Measurements from ENCODE around the gene TSPAN33. TPM values are rescaled to one million over a fixed set of nuclear protein-coding genes. Genes with fewer than 3 reads are reported as not detected.

TSPAN33 gene
- total RNA-seq, 1 experiment from 2014 or later = 12.4 TPM

GRCh38 chr7:129149511-129149910, 5.0 kb downstream of the TSPAN33 start:
- CTCF ChIA-PET = no interaction called here
- Mint-ChIP-seq H3K9me3 (ENCODE audit: low read depth, unreplicated experiment) (no peaks in the 10 kb centered on the region), H3K36me3 (ENCODE audit: insufficient read depth, unreplicated experiment) (peaks cover 1% of the 10 kb centered on the region), H3K4me3 (ENCODE audit: low read depth, unreplicated experiment) (no peak overlapping the region), H3K27ac (ENCODE audit: unreplicated experiment) (no peak overlapping the region), H3K27me3 (ENCODE audit: unreplicated experiment) (no peaks in the 10 kb centered on the region), H3K4me1 (ENCODE audit: low read depth, unreplicated experiment) (no peaks in the 10 kb centered on the region)
- BruUV-seq (replicated peaks) = no TSS peak
- intact Hi-C loops (cut with micrococcal nuclease; ENCODE audit: unreplicated experiment) = no loop called here
- no peak for TF ChIP-seq CTCF (IDR thresholded peaks at IDR 0.05; ENCODE audit: unreplicated experiment)
- DNase-seq = no peak

GRCh38 chr7:129150199-129150996, 5.9 kb downstream of the TSPAN33 start:
- CTCF ChIA-PET = interaction anchor here (0.5 to 1.3 kb wide), 3 partner anchors 13 to 67 kb away, joined by 3 read pairs; no protein-coding TSS in a partner anchor

GRCh38 chr7:129157651-129158050, 13.1 kb downstream of the TSPAN33 start:
- H3K9me3 Mint-ChIP-seq (ENCODE audit: low read depth, unreplicated experiment) = no peaks in the 10 kb centered on the region
- no peaks in the 10 kb centered on the region for H3K4me1 Mint-ChIP-seq (ENCODE audit: low read depth, unreplicated experiment)
- H3K27me3 Mint-ChIP-seq (ENCODE audit: unreplicated experiment) = no peaks in the 10 kb centered on the region
- H3K4me3 Mint-ChIP-seq (ENCODE audit: low read depth, unreplicated experiment) = no peak overlapping the region
- H3K27ac Mint-ChIP-seq (ENCODE audit: unreplicated experiment) = no peak overlapping the region
- no peak for TF ChIP-seq CTCF (IDR thresholded peaks at IDR 0.05; ENCODE audit: unreplicated experiment)
- intact Hi-C loops (cut with micrococcal nuclease; ENCODE audit: unreplicated experiment) = no loop called here
- CTCF ChIA-PET = no interaction called here
- no peak for DNase-seq
- no TSS peak for BruUV-seq (replicated peaks)
- no peaks in the 10 kb centered on the region for H3K36me3 Mint-ChIP-seq (ENCODE audit: insufficient read depth, unreplicated experiment)

More at GRCh38 chr7:129150199-129150996, 5.9 kb downstream of the TSPAN33 start:
- no peak for DNase-seq
- H3K27me3 Mint-ChIP-seq (ENCODE audit: unreplicated experiment) = no peaks in the 10 kb centered on the region
- no peak for TF ChIP-seq CTCF (IDR thresholded peaks at IDR 0.05; ENCODE audit: unreplicated experiment)
- H3K27ac Mint-ChIP-seq (ENCODE audit: unreplicated experiment) = no peak overlapping the region
- no peaks in the 10 kb centered on the region for H3K4me1 Mint-ChIP-seq (ENCODE audit: low read depth, unreplicated experiment)
- intact Hi-C loops (cut with micrococcal nuclease; ENCODE audit: unreplicated experiment) = no loop called here
- BruUV-seq (replicated peaks) = no TSS peak
- no peaks in the 10 kb centered on the region for H3K9me3 Mint-ChIP-seq (ENCODE audit: low read depth, unreplicated experiment)
- H3K4me3 Mint-ChIP-seq (ENCODE audit: low read depth, unreplicated experiment) = no peak overlapping the region
- H3K36me3 Mint-ChIP-seq (ENCODE audit: insufficient read depth, unreplicated experiment) = no peaks in the 10 kb centered on the region

- Mint-ChIP-seq H3K4me1 (ENCODE audit: low read depth, unreplicated experiment) (no peaks in the 10 kb centered on the region), H3K4me3 (ENCODE audit: low read depth, unreplicated experiment) (no peak overlapping the region), H3K36me3 (ENCODE audit: insufficient read depth, unreplicated experiment) (no peaks in the 10 kb centered on the region), H3K27ac (ENCODE audit: unreplicated experiment) (no peak overlapping the region), H3K9me3 (ENCODE audit: low read depth, unreplicated experiment) (no peaks in the 10 kb centered on the region), H3K27me3 (ENCODE audit: unreplicated experiment) (no peaks in the 10 kb centered on the region)
- no TSS peak for BruUV-seq (replicated peaks)
- no peak for TF ChIP-seq CTCF (IDR thresholded peaks at IDR 0.05; ENCODE audit: unreplicated experiment)
- CTCF ChIA-PET = interaction anchor here (0.6 kb wide), 1 partner anchor 37 kb away, joined by 4 read pairs; no protein-coding TSS in a partner anchor
- intact Hi-C loops (cut with micrococcal nuclease; ENCODE audit: unreplicated experiment) = no loop called here
- DNase-seq = no peak
Observed at GRCh38 chr7:129159539-129159938, 15.0 kb downstream of the TSPAN33 start.
